Activated T-cell treated with anti-CD3 and anti-CD28 coated beads, Interleukin-2, amount 50 U/mL, for 72 hours (primary cell): ENCODE measurements around the gene CCS. TPM values are rescaled to one million over a fixed set of nuclear protein-coding genes. Genes with fewer than 3 reads are reported as not detected.
"Not testable (repeated sequence)": the region's sequence is repeated elsewhere in the genome, so short reads cannot be mapped to it uniquely, and the experiment has no call there.

Experiments used
- ATAC-seq, 2 donors: fragments of 150-1000 bp; cut with Tn5 transposase; replicated peaks in 1 of 2; 2 replicates each; pipeline ENCODE4 v1.10.0; 2021; ENCODE audit warnings: moderate library complexity in 2 of 2, mild to moderate bottlenecking in 1 of 2
- DNase-seq, 2 donors: peaks; one replicate each; pipeline ENCODE4 v3.0.0; 2021 to 2022; ENCODE audit warnings: mixed read lengths in 1 of 2
- H3K27ac Mint-ChIP-seq: one replicate; pipeline ENCODE4 v1.8.0; 2022; ENCODE audit warnings: mild to moderate bottlenecking, moderate library complexity, mixed read lengths
- H3K27me3 Mint-ChIP-seq: one replicate; pipeline ENCODE4 v1.8.0; 2022; ENCODE audit warnings: low read depth, mixed read lengths
- H3K36me3 Mint-ChIP-seq, 2 donors: one replicate each; pipeline ENCODE4 v1.8.0; 2022; ENCODE audit warnings: mixed read lengths in 2 of 2, mild to moderate bottlenecking in 1 of 2; ENCODE audit not compliant: insufficient read depth in 2 of 2
- H3K4me1 Mint-ChIP-seq: one replicate; pipeline ENCODE4 v1.8.0; 2022; ENCODE audit warnings: low read depth, mixed read lengths
- H3K4me3 Mint-ChIP-seq, 2 donors: one replicate each; pipeline ENCODE4 v1.8.0; 2022; ENCODE audit warnings: mild to moderate bottlenecking in 2 of 2, mixed read lengths in 2 of 2, moderate library complexity in 2 of 2
- H3K9me3 Mint-ChIP-seq, 2 donors: one replicate each; pipeline ENCODE4 v1.8.0; 2022; ENCODE audit warnings: mixed read lengths in 2 of 2
- total RNA-seq, 2 donors: library from RNA; stranded (reverse); gene quantifications; one replicate each; pipeline ENCODE4 v1.2.3, GENCODE V29; 2022

CCS gene
- total RNA-seq, 2 donors from 2014 or later, result 35.1 to 38.5 TPM

DNA sequence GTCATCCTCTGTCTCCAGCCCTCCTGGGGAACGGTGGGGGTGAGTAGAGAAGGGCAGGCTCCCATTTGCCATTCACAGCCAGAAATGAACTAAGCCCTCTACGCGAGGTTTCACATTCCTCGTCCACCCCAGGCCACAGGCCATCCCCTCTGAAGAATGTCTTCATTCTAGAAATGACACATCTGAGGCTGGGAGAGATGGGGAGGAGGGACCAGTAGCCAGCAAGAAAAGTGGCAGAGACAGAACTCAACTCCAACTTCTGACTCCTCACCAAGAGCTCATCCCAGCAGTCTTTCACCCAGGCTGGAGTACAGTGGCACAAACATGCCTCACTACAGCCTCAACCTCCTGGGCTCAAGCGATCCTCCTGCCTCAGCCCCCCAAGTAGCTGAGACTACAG, 28.0 kb upstream of the CCS start:
- Mint-ChIP-seq H3K9me3 (no peaks in the 10 kb centered on the region), H3K36me3 (peaks cover 0 to 1% of the 10 kb centered on the region in 2 donors), H3K4me1 (peaks cover 5% of the 10 kb centered on the region), H3K4me3 (no peak overlapping the region), H3K27me3 (peaks cover 4% of the 10 kb centered on the region), H3K27ac (no peak overlapping the region)
- DNase-seq (no peak), ATAC-seq (no peak)

DNA sequence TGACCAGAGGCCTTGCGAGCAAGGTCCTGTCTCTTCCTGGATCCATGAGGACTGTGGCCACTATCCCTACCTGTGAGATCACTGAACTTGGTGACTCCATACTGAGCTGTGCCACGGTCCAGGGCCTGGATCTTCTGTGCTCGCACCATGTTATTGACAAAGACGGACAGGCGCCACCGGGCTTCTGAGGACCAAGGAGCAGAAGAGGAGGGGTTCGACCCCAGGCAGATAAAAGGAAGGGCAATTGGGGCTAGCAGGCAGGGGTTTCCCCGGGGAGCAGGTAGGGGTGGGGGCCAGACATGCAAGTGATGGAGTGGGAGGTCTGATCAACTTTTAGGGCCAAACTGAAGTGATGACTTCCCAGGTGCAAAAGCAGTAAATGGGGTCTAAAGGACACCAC, 26.8 kb upstream of the CCS start:
- Mint-ChIP-seq H3K27me3 (peaks cover 4% of the 10 kb centered on the region), H3K36me3 (peaks cover 0 to 1% of the 10 kb centered on the region in 2 donors), H3K4me1 (peaks cover 5% of the 10 kb centered on the region), H3K27ac (no peak overlapping the region), H3K9me3 (no peaks in the 10 kb centered on the region), H3K4me3 (no peak overlapping the region)
- no peak for ATAC-seq
- no peak for DNase-seq

DNA sequence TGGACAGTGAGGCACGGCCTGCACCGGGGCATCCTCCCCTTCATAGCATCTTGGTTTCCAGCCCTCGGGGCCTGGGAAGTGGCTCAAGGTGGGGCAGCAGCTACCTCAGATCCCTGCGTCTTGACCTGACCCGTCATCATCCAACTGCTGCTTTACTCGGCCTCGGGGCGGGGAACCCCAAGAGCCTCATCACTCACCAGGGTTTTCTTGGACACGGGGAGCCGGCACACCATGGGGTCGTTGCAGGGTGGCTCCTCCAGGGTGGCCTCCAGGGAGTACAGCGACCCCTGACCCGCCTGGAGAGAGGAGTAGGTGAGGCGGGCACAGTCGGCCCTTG, 25.2 kb upstream of the CCS start:
- peaks cover 5% of the 10 kb centered on the region for H3K4me1 Mint-ChIP-seq
- H3K27me3 Mint-ChIP-seq, result peaks cover 4% of the 10 kb centered on the region
- peak overlapping the region; percentile 80 for H3K4me3 Mint-ChIP-seq
- H3K9me3 Mint-ChIP-seq, result no peaks in the 10 kb centered on the region
- H3K36me3 Mint-ChIP-seq, result peaks cover 0 to 1% of the 10 kb centered on the region in 2 donors
- no peak for ATAC-seq
- no peak for DNase-seq
- no peak overlapping the region for H3K27ac Mint-ChIP-seq

DNA sequence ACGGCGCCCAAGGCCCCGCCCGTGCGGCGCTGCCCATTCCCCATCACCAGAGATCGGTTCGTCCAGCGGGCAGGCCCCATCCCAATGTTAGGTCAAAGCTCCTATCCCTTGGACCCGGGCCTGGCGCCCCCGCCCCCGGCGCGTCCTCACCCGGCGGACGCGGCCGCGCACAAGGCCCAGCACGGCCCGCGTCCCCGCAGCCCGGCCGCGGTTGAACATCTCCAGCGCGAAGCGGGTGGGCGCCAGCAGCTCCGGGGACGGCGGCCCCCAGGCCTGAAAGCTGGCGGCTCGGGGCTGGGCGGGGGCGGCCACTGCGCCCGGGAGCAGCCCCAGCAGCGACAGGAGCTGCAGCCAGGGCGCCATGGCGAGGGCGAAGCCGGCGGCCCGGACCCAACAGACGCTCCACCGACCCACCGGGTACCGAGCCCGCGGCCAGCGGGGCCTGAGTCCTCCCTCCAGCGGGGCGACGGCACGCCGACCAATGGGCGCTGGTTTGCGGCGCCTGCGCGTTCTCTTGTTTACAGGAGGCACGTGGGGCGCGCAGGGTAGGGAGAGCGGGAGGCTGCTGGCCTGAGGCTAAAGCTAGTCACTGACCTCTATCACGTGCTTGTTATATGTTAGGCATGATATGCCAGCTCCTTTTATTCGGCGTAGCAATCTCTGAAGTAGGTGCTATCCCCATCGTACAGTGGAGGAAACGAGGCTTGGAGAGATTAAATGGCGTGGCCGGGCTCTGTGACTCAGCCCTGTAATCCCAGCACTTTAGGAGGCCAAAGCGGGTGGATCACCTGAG, 24.7 kb upstream of the CCS start, which contains the start of gene CTSF:
TSS of gene CTSF (minus strand) at position 483 of the 793 bp plus-strand sequence. CDS start at position 363, 120 bp downstream.
- H3K9me3 Mint-ChIP-seq, result no peaks in the 10 kb centered on the region
- peaks cover 4% of the 10 kb centered on the region for H3K27me3 Mint-ChIP-seq
- ATAC-seq, result peak; percentile 97
- peaks cover 5% of the 10 kb centered on the region for H3K4me1 Mint-ChIP-seq
- H3K27ac Mint-ChIP-seq, result no peak within 1 kb of the TSS
- H3K36me3 Mint-ChIP-seq, result peaks cover 0 to 1% of the 10 kb centered on the region in 2 donors
- peak within 1 kb of the TSS; percentile 80 to 83 for H3K4me3 Mint-ChIP-seq
- DNase-seq, result peak; percentile 78 to 82

DNA sequence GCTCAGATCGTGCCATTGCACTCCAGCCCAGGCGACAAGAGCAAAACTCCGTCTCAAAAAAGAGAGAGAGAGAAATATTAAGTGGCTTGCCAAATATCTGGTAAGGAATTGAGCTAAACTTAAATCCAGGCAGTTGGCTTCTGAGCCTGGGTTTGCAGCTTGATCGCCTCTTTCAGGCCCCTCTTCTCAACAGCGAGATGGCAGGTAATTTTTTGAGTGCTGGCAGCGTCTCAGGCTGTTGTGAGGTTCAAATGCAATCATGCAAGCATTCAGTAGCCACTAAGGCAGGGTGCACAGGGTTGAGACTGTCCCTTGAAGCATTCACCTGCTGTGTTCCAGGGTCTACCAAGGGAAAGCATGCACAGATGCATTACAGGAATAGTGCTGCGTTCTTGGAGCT, 23.9 kb upstream of the CCS start:
- no peak for DNase-seq
- Mint-ChIP-seq H3K9me3 (no peaks in the 10 kb centered on the region), H3K4me3 (peak overlapping the region; percentile 79 to 83), H3K36me3 (peaks cover 0 to 1% of the 10 kb centered on the region in 2 donors), H3K27me3 (peaks cover 8% of the 10 kb centered on the region), H3K27ac (no peak overlapping the region), H3K4me1 (peaks cover 5% of the 10 kb centered on the region)
- ATAC-seq, result no peak

DNA sequence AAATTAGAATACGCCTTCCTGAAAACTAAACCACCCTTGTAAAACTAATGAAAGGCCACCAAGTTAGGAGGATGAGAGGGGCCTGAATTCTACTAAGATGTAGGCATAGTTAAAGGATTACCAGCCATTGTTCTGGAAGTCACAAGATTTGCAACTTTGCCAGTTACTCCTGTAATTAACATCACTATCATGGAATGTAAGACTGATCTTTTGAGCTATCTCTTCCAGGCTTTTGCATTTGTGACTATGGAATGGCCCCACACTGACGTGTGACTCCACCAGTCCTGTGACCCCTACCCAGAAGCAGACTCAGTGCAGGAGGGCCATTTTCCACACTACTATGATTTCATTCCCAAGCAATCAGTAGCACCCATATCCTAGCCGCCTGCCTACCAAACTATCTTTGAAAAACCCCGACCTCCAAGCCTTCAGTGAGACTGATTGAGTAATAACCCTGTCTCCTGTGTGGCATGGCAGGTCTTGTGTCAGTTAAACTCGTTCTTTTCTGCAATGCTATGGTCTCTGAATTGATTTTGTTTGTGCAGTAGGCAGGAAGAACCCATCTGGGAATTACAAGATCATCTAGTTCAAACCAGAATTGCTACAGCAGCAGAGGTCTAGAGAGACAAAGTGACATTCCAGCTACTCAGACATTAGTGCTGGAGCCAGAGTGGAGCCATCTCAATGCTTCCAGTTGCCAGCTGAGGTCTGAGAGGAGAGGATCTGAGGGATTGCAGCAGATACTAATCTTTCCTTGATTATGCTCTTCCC, 22.7 kb upstream of the CCS start:
- DNase-seq (no peak), ATAC-seq (no peak)
- no peaks in the 10 kb centered on the region for H3K9me3 Mint-ChIP-seq
- H3K27me3 Mint-ChIP-seq, result peaks cover 20% of the 10 kb centered on the region
- peaks cover 0 to 1% of the 10 kb centered on the region in 2 donors for H3K36me3 Mint-ChIP-seq
- peaks cover 5% of the 10 kb centered on the region for H3K4me1 Mint-ChIP-seq
- no peak overlapping the region for H3K27ac Mint-ChIP-seq
- H3K4me3 Mint-ChIP-seq, result no peak overlapping the region

DNA sequence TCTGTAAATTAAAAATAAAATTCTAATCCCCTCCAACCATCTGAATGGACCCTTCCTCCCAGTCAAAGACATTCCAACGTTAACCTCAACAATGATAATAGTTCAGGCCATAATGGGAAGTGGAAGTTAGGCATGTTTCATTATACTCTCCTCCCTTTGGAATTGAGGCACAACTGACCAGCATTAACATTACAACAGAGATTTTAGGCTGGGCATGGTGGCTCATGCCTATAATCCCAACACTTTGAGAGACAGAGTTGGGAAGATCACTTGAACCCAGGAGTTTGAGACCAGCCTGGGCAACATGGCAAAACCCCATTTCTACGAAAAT, 22.2 kb upstream of the CCS start:
- no peak for ATAC-seq
- Mint-ChIP-seq H3K27me3 (peaks cover 25% of the 10 kb centered on the region), H3K4me1 (peaks cover 5% of the 10 kb centered on the region), H3K4me3 (no peak overlapping the region), H3K36me3 (peaks cover 0 to 1% of the 10 kb centered on the region in 2 donors), H3K9me3 (no peaks in the 10 kb centered on the region), H3K27ac (no peak overlapping the region)
- DNase-seq, result no peak

DNA sequence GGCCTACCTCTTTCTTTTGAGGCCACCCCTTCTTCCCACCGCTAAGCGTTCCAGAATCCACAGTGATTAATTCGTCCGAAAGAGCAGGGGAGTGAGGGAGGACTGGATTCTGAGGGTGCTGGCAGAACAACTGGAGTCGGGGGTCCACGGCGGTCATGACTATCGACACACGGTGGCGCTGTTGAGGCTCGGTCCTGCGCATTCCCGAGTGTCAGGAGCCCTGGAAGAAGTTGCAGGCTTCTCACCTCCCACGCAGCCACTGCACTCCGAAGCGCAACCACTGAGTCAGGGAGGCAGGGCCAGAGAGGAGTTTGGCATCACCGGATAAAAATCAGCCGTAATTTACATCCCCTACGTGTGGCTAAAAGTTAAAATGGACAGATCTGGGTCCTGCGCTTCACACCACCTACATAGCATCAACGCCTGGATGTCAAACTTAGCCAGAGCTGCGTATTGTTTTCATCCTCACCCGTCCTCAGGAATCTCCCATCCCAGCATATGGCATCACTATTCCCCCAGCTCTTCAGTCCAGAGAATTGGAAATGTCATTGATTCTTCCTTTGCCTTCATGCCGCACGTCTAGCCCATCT, 13.9 kb upstream of the CCS start:
- H3K9me3 Mint-ChIP-seq, result peaks cover 5 to 7% of the 10 kb centered on the region in 2 donors
- DNase-seq, result peak; percentile 78 to 80
- ATAC-seq, result peak; percentile 78 to 86
- H3K27me3 Mint-ChIP-seq, result peaks cover 35% of the 10 kb centered on the region
- H3K4me3 Mint-ChIP-seq, result peak overlapping the region; percentile 29 to 65
- peaks cover 3 to 4% of the 10 kb centered on the region in 2 donors for H3K36me3 Mint-ChIP-seq
- H3K4me1 Mint-ChIP-seq, result peaks cover 27% of the 10 kb centered on the region
- no peak overlapping the region for H3K27ac Mint-ChIP-seq

DNA sequence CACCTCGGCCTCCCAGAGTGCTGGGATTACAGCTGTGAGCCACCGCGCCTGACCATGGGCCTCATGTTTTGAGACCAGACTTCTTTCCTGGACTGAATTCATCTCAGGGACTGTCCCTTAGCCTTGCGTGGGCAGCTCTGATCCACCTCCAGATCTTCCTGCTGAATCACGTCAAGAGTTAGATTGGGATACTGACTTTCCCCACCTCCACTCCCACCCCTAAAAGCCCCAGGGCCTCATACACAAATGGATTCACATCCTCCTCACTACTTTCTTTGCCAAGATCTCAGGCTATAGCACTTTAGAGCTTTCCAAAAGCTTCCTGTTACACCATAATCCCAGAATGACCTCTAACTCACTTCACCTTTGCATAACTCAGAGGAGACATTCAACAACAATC, 12.2 kb upstream of the CCS start:
- H3K4me1 Mint-ChIP-seq, result peaks cover 27% of the 10 kb centered on the region
- peaks cover 5 to 7% of the 10 kb centered on the region in 2 donors for H3K9me3 Mint-ChIP-seq
- no peak for ATAC-seq
- no peak overlapping the region for H3K27ac Mint-ChIP-seq
- no peak overlapping the region for H3K4me3 Mint-ChIP-seq
- DNase-seq, result no peak
- peaks cover 3 to 4% of the 10 kb centered on the region in 2 donors for H3K36me3 Mint-ChIP-seq
- peaks cover 18% of the 10 kb centered on the region for H3K27me3 Mint-ChIP-seq

DNA sequence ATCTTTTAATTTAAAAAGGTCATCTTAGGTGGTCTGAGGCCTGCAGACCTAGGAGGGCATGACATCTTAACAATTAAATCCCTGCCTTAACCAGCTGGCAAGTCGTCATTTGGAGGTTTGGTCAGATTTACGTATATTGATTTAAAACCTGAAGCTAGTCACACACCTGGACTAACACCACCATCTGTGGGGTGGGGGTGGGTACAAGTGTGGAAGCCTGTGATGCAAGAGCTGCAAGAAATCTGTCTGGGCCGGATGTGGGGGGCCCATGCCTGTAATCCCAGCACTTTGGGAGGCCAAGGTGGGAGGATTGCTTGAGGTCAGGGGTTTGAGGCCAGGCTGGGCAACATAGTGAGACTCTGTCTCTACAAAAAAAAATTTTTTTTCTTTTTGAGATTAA, 11.7 kb upstream of the CCS start:
- H3K36me3 Mint-ChIP-seq, result peaks cover 3 to 4% of the 10 kb centered on the region in 2 donors
- DNase-seq, result no peak
- H3K4me3 Mint-ChIP-seq, result no peak overlapping the region
- no peak for ATAC-seq
- H3K27ac Mint-ChIP-seq, result no peak overlapping the region
- peaks cover 27% of the 10 kb centered on the region for H3K4me1 Mint-ChIP-seq
- peaks cover 5 to 7% of the 10 kb centered on the region in 2 donors for H3K9me3 Mint-ChIP-seq
- H3K27me3 Mint-ChIP-seq, result peaks cover 14% of the 10 kb centered on the region

DNA sequence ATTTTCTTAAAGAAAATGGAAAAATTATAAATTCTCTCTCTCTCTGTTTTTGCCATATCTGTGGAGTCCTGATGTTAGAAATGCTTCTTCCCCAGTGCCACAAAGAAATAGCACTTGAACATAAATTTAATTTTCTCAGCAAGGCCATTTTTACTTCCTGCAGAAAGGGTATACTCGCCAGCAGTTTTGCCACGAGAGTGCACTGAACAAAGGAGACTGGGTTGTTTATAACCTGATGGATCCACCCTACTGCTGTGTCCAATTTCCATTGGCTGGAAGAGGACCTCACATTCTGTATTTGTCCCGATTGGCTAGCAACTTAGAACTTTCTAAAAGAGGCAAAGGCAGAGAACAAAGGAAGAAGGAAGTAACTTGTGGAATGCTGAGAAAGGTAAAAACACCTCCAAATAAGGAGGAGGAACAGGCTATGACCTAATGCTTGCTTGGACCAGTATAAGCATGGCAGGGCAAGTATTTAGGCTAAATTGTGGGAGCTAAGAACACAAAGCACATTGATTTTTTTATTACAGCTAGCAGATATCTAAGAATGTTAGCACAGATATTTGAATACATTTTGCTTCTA, 10.3 kb upstream of the CCS start:
- ATAC-seq, H3K4me3 Mint-ChIP-seq, H3K27ac Mint-ChIP-seq: not testable (repeated sequence)

DNA sequence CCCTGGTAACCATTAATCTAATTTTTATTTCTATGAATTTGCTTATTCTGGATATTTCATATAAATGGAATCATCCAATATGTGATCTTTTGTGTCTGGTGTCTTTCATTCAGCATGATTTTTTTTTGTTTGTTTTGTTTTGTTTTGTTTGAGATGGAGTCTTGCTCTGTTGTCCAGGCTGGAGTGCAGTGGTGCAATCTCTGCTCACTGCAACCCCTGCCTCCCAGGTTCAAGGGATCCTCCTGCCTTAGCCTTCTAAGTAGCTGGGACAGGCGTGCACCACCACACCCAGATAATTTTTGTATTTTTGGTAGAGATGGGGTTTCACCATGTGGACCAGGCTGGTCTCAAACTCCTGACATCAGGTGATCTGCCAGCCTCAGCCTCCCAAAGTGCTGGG, 7.5 kb upstream of the CCS start:
- H3K4me1 Mint-ChIP-seq, H3K27ac Mint-ChIP-seq, H3K36me3 Mint-ChIP-seq, H3K27me3 Mint-ChIP-seq, DNase-seq, H3K4me3 Mint-ChIP-seq, H3K9me3 Mint-ChIP-seq, ATAC-seq: not testable (repeated sequence)

More for the DNA sequence above, 10.3 kb upstream of the CCS start:
- not testable (repeated sequence) for DNase-seq, H3K36me3 Mint-ChIP-seq, H3K27me3 Mint-ChIP-seq, H3K9me3 Mint-ChIP-seq
- peaks cover 27% of the 10 kb centered on the region for H3K4me1 Mint-ChIP-seq

DNA sequence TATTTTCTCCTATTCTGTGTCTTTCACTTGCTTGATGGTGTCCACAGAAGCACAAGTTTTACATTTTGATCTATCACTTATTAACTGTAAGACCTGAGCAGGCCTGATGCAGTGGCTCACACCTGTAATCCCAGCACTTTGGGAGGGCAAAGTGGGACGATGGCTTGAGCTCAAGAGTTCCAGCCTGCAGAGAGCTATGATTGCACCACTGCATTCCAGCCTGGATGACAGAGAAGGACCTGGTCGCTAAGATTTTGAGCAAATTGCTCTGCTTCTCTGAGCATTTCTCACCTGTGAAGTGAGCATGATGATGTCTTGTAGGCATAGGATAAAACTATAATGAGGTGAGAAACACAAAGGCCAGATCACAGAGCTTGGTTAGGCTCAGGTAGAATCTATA, 6.8 kb upstream of the CCS start:
- no peak overlapping the region for H3K27ac Mint-ChIP-seq
- H3K9me3 Mint-ChIP-seq, result peaks cover 5 to 7% of the 10 kb centered on the region in 2 donors
- H3K4me1 Mint-ChIP-seq, result peaks cover under 1% of the 10 kb centered on the region
- no peaks in the 10 kb centered on the region for H3K27me3 Mint-ChIP-seq
- peaks cover 3 to 4% of the 10 kb centered on the region in 2 donors for H3K36me3 Mint-ChIP-seq
- DNase-seq, result no peak
- H3K4me3 Mint-ChIP-seq, result no peak overlapping the region
- no peak for ATAC-seq
